NCI-H748 treated with DMSO at 0.1 percent for 48 hours (cell line): ENCODE data around the gene TLR3.
"Not testable (repeated sequence)": the region's sequence is repeated elsewhere in the genome, so short reads cannot be mapped to it uniquely, and the experiment has no call there.

ENCODE experiments used
- DNase-seq: peaks from one replicate; lab custom pipeline; 2025; lab: John Stamatoyannopoulos, UW

The TLR3 gene

DNA sequence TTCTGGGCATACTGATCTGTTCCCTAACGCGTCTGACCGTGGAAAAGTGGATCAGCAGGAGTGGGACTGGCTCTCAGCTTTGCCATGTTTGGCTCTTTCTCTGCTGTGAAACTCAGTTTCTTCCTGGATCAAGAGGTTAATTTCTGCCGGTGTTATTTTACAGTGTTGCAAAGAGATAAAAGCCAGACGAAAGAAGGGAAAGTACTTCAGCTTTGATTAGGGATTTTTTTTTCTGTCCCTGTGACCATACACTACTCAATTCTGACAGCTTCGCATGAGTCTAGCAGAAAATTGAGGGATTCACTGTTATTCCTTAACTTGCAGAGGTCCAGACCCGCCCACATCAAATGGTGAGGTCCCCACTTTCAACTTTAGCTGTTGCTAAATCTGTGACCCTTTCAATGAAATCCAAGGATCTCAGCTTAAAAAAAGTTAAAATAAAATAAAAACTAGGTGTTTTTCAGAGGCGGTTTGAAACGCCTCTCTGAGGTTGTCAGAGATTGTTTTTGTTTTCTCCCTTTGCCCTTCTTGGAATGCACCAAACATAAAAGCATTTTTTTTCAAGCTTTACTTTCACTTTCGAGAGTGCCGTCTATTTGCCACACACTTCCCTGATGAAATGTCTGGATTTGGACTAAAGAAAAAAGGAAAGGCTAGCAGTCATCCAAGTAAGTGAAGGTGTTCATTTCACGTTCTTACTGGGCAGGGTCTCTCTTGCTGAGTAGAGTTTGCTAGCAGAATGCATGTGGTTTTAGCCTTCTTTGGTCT, at the start of gene TLR3:
TLR3 (plus strand) TSS at position 576 of the 768 bp plus-strand sequence. CDS start 7,464 bp downstream, outside the sequence.
- DNase-seq: no peak

DNA sequence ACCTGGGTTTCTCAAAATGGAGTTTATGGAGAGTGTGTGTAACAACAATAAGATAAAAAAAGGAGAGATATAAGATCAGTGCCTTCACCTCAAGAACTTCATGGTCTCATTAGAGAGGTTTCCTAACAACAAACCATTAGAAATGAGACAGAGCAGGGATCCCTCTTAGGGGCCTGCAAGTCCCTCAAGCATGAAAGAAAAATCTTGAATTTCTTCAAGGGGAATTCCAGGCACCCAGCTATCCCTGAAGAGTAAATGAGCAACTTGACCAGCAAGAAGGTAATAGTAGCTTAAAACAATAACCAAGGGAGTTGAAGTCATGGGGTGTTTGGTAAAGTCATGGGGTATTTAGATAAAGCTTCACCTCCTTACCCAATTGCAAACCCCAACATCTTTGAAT, 49.7 kb upstream of the TLR3 start:
- DNase-seq: no peak

DNA sequence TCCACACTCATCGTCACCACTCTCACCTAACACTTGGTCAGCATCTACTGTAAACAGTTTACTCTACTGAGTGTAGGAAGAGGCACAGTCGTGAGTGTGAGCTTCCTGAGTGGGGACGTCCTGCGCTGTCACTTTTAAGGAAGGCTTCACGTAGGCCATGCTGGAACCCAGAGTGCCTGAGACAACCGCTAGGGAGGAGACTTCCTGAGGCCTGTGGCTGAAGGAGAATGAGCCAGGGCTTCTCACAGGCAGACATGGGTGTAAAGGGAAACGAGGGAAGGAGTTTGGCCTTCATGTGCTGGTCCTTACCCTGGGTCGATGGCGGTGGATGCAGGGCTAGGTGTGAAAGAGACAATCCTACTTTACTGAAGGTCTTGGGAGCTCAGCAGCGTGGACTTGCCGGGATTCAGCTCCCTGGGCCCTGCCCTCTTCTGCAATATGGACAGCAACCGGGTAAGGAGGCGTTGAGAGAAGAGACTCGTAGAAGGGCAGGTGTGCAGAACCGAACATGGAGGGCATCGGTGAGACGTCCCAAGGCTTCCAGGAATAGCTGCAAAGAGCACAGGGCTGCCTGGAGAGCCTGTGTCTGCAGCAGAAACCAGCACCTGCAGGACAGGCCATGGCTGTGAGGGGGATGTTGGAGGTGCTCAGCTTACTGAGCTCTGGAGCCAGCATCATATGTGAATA, 48.7 kb upstream of the TLR3 start:
- DNase-seq: no peak

DNA sequence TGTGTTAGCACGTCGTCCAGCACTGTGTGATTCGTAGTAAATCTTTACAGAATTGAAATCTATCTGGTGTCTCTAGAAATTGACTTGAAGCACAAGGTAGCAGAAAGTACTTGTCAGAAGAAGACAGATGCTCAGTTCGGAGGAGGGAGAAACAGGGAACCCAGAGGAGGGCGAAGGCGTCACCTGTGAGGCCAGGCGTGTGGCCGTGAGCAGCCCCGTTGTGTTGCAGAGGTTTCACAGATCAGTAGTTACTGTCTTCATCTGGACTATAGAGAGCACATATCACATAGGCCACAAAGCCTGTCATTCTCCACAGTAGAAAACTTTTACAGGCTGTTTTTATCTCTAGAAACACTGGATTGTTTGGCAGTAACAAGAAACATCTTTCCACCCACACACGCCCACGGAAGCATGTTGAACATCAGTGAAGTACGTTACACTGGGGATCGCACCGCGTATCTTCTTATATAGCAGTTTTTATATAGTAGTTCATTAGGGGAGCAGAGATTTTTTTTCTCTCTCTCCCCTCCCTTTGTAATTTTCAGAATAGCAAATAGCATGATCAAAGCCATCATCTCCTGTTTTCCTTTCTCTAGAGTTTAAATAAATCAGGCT, 48.1 kb upstream of the TLR3 start:
- DNase-seq: no peak

DNA sequence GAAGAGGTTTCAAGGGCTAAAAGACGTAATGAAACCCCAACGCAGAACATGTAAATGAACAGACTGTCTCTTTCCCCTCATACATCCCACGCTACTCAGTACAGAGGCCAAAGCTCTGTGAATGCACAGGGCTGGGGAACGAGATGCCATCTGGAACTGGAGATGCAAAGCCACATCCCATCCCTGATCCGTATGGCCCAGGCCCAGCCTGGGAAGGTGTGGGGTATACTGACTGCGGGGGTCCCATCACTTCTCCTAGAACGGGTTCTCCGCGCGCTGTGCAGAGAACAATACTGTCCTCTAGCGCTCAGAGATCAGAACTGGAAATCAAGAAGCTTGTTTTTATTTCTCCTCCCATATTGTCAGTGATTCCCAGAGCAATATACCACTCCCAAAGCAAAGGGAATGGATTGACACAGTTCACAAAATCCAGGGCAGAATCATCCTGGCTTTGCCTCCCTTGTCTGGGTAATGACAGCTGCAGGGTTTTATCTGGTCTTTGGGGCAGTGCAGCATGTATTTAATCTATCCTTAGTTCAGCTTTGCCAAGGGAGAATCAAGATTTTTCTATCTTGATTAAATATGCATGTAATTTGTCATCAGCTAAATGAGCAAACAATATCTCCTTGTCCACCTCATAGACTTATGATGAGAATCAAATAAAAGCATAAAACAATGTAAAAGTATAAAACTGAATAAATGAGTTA, 47.3 kb upstream of the TLR3 start:
- peak; percentile 12 for DNase-seq

DNA sequence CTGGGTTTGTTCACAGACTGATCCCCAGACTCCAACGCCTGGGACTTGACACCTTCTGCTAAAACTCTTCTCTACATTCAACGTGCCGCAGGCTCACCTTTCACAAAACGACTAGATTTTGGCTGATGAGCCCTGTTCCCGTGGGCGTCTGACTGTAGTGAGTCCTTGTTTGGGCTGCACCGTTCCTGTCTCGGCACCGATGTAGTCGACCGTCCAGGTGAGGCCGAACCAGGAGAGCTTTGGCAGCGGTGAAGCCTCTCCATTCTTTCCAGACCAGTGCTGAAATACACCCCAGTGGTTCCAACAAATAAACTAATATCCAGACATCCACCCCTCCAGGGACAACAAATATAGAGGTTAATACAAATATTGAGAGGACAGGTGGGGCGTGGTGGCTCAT, 45.0 kb upstream of the TLR3 start:
- DNase-seq: no peak

DNA sequence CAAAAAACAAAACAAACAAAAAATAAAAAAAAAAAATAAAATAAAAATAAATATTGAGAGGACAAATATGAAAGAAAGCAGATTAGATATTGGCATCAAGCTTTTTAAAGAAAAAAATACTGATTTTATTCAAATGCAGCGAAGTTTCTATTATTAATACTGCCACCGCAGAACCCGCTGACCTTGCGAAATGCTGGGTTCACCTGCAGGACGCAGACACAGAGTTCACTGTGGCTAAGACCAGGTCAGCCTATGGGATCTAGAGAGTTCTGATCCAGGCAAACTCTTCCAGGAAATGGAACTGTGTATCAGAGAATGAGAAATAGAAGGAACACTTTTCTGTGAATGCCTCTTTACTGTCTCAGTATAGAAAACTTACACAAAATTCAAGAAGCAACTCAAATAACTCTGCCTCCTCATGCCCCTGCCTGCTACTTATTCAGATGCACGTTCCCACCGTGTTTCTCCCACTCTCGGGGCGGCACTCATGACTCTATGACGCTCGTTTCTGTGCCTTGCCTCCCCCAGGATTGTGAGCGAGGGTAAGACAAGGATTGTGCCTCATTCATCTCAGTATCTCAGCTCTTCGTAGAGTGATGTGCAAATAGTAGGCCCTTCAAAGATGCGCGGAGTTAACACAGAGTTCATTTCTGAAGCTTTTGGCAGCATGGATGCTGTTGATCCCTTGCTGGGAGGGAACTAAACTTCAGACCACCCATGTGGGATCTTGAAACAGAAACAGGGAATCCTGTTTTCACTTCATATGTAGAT, 44.1 kb upstream of the TLR3 start:
- no peak for DNase-seq

DNA sequence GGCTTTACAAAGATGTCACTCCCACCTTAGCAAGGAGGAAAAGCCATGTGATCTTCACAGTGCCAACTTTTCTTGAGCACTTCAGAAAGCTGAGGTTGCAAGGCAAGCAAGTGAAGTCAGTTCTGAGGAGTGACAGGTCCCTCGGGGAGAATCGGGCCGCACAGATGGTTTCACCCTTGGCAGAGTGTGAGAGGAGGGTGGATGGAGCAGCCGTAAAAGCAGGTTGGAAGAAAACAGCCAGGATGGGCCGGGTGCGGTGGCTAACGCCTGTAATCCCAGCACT, 43.6 kb upstream of the TLR3 start:
- DNase-seq: no peak

DNA sequence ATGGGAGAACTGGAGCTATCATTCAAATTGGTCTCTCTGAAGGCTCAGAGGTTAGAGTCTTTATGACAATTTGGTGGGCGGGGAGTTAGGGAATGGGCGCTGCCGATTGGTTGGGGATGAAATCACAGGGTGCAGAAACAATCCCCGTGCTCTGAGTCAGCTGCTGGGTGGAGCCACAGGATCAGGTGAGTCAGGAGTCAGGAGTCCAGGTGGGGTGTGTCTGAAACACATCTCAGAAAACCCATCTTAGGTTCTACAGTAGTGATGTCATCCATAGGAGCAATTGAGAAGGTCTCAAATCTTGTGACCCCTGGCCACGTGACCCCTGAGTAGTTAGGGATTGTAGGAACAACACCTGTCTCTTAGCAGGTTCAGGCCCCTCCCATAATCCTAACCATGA, 41.6 kb upstream of the TLR3 start:
- DNase-seq: no peak

DNA sequence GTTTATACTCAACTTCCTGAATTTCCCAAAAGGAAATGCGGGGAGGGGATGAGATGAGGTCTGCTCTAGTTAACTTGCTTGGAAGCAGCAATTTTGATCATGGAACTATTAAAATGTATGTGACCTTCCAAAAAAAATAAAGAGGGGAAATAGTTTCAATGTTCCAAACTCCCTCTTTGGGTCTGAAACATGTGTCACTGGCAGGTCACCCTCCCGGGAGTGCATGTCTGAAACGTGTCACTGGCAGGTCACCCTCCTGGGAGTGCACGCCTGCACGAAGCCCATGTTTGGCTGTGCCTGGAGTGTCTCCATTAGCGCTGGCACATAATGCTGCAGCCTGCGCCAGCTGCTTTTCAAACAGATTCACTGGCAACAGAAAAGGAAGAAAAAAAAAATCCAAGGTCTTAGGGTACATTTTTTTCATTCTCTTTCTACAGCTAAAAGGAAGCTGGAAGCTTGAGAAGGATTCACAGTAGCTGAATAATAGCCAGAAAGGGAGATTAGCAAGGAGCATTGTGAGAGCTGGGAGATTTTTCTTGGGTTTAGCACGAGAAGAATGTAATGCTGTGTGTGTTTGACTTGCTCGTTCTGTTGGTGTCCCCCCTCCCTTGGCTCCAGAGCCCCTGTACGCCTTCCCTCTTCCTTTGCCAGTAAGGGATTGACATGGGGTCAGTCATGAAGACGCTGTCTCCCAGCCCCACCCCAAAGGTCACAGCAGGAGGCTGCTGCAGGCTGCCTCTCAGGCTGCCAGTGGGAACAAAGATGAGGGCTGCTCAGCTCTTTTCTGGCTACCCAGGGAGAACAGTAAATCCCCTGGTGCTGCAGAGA, 39.2 kb upstream of the TLR3 start:
- peak; percentile 10 for DNase-seq

DNA sequence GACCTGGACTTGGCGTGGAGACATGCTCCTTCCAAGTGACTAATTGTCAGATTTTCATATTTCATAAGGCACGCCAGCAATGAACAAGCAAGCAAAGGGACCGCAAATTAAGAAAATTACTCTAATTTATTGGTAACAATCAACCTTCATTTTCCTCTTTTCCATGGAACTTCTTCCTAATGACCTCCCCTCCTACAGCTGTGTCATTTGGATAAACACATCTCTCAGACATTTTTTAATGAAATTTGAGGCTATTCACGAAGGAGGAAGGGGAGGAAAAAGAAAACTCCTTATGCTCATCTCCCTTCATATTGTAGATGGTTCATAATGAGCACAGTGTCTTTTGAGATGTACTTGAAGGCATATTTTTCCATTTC, 38.6 kb upstream of the TLR3 start:
- no peak for DNase-seq

DNA sequence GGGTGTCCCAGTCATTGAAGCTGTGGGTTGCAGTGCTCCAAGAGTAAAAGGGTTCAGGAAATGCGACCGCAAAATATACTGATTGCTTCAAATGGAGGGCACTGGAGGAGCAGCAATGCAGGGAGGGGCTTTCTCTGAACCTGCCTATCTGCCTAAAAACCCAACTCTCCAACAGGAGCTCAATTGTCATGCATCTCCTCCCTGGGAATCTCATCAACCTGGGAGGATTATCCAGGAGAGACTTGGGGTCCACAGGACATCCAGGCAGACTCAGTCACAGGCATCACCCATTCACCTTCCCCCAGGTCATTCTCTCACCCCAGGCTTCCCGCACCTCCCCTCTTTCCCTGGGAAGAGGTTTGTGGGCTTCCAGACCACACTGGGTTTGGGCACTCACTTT, 38.2 kb upstream of the TLR3 start:
- DNase-seq: no peak

DNA sequence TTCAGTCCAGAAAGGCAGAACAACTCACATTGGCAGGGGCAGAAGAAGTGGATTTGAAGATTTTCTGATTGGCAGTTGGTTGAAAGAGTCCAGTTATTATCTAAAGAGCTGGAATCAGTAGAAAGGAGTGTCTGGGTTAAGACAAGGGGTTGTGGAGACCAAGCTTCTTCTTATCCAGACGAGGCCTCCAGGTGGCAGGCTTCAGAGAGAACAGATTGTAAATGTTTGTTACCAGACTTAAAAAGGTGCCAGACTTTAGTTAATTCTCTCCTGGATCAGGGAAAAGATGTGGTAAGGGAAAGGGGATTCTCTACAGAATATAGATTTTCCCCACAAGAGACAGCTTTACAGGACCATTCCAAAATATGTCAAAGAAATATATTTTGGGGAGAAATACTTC, 36.7 kb upstream of the TLR3 start:
- DNase-seq: no peak

DNA sequence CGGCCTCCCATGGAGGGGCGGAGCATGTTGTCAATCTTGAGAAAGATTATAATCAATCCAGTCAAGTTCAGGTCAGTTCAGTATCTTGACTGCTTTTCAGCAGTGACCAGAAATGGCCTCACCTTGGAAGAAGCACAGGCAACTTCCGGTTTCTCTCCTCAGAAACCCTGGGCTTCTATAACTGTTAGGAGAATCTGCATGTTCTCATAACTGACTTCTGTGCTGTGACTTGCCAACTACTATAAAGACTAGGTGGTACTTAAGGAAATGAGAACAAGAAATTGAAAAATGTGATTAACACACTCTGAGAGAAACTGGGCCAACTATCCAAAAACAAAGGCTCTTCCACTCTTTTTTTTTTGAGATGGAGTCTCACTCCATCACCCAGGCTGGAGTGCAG, 35.9 kb upstream of the TLR3 start:
- DNase-seq: no peak

DNA sequence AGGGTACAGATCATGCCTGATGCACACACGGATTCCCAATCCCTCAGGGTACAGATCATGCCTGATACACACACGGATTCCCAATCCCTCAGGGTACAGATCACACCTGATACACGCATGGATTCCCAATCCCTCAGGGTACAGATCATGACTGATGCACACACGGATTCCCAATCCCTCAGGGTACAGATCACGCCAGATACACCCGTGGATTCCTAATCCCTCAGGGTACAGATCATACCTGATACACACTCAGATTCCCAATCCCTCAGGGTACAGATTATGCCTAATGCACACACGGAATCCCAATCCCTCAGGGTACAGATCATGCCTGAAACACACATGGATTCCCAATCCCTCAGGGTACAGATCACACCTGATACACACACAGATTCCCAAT, 34.3 kb upstream of the TLR3 start:
- not testable (repeated sequence) for DNase-seq

DNA sequence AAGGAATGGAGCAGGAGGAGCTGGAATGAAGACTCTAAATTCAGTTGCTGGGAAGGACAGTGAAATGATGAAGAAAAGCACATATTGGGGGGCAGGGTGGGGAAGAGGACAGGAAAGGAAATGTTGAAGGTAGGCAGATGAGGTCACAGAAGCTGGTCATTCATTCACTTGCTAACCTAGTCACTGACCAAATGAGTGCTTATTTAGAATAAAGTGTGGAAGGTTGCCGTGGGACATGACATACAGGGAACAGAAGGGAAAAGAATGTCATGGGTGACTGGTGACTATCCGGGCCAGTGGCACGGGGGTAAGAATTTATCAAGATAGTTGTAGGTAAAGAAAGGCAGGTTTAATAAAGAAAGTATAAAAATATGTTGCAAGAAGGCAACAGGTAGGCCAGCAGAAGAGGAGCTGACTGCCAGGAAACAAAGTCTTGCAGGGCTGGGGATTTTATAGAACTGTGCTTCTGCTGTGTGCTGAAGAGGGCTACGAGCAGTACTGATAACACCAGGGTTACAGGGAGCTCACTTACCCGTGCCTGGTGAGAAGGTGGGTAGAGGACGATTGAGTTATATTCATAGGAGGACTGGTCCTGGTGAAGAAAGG, 31.9 kb upstream of the TLR3 start:
- no peak for DNase-seq

DNA sequence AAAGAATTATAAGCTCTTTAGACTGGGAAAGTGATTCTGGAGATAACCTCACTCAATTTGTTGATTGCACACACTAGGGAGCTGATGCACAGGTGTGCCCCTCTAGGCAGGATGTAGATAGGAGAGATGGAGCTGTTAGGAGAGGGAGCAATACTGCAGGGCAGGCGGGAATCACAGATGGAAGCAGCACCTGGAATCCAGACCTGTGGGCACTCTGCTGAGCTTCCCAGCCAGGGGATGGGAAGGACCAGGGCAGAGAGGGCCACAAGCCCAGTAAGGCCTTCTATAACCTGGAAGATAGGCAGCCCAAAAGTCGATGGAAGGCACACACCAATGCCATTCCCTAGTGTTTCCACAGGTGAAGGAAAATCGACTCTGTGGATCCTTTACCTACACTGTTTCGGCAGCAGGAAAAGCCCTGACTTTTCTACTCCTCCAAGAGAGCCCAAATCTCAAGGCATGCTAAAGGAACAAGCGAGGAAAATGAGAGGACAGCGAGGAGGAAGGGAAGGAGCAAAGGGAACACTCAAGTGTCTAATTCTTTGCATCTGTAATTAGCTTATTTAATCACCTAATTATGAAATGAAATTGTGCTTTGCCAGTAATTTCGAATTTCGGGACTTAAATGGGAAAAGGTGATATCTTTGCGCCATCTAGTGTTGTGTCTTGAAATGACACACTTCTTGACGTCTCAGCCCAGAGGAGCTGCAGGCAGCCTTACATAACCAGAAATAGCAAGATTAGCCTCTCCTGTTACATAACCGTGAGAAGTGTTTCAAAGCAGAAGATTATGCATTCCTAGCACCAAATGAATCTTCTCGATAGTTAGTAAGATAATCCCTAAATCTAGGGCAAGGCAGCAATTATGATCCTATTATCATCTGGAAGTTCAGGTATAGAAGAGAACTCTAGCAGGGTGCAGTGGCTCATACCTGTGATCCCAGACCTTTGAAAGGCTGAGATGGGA, 31.0 kb upstream of the TLR3 start:
- peak; percentile 52 for DNase-seq

DNA sequence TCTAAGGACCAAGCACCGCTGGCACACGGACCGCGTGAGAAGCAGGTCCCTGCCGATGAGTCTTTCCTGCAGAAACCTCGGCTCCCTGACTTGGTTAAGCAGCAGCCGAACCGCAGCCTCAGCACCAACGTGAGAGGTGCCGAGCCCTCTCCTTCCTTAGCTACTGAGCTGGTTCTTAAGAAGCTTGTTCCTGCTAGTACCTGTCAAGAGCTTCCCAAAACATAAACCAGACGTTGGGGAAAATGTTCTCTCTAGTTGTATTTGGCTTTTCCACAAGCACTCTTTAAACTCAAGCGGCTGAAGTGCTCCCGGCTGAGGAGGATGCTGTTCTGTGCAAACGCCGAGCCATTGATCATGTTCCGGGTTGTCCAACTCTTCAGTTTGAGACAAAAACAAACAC, 29.3 kb upstream of the TLR3 start:
- DNase-seq: no peak

DNA sequence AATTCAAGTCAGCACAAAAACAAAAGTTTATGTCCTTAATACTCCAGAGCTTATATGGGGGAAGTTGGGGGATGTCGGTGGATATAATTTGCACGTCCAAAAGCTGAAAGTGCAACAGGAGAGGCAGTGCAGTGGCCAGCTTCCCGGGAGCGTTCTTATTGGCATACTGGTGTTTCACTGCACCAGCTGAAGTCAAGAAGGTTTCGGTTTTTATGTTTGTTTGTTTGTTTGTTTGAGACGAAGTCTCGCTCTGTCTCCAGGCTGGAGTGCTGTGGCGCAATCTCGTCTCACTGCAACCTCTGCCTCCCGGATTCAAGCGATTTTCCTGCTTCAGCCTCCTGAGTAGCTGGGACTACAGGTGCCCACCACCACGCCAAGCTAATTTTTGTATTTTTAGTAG, 28.6 kb upstream of the TLR3 start:
- DNase-seq: no peak

DNA sequence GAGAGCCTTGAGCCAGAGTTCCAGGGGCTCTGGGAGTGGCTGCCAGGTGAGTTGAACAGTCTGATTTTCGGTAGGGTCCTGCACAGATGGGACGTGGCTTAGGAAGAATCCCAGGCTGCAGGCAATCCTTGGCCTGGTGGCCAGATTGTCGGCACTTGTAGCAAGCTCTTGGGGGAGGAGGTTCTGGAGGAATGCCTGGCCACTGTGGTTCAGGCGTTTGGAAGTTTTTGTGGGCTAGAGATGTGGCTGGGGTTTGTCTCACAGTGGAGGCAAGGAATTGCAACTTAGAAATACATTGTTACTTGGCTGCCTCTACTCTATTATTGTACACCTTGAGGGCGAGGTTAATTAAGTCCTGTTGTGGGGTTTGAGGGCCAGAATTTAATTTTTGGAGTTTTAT, 21.5 kb upstream of the TLR3 start:
- DNase-seq: not testable (repeated sequence)
